ENCODE data around the gene C10orf90. TPM values are rescaled to one million over a fixed set of nuclear protein-coding genes. Genes with fewer than 3 reads are reported as not detected.

The C10orf90 gene
- total and polyA plus RNA-seq, 2 donors (not counting 3 experiments of a cell fraction or from before 2014, with no cell fraction given) = not detected

DNA sequence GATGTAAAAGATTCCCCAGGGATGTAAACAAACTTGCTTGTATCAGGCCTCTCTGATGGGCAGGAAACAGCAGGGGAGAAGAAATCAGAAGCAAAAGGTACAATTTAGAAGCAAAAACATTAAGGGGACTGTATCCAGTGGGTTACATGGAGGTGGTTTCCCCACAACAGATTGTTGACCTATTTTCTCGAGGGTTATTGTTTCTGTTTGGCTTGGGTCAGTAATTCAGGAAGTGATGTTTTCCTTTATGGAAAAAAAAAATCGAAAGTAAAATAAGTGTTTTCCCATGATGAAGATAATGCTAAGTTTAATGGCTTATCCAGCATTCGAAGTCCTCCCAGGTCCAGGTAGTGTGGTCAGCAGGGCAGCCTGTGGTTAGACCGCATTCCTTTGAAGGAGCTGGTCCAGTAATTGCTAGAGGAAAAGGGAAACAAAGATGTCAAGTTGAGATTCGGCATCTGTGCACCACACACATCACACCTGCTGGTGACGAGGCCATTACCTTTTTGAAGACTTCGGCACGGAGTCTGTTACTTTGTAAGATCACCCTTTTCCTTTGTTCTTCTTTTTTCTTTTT lies 244.9 kb downstream of the C10orf90 start:
- no peaks in the 10 kb centered on the region for H3K36me3 ChIP-seq (ENCODE audit: control insufficient read depth in 2 of 2, extremely low read depth in 1 of 2, insufficient read depth in 2 of 2, low read length in 2 of 2)
- H3K4me2 ChIP-seq (ENCODE audit: insufficient read depth, low read length) = no peak overlapping the region
- H3K9me3 ChIP-seq (replicated peaks; ENCODE audit: control insufficient read depth, insufficient read depth, low read length) = no peaks in the 10 kb centered on the region
- no peak for FAIRE-seq
- CTCF ChIA-PET = no interaction called here
- H3K4me3 ChIP-seq (replicated peaks in 1 of 3; ENCODE audit: insufficient read depth in 1 of 3, low read depth in 1 of 3, low read length in 3 of 3) = no peak overlapping the region
- no TSS peak for BruUV-seq (replicated peaks)
- no peaks in the 10 kb centered on the region for H3K79me2 ChIP-seq (ENCODE audit: control insufficient read depth, insufficient read depth, low read length)
- no peaks in the 10 kb centered on the region for H3K4me1 ChIP-seq (ENCODE audit: control insufficient read depth, extremely low read depth, insufficient read depth, low read length)
- H3K9me1 ChIP-seq (replicated peaks; ENCODE audit: control insufficient read depth, extremely low read depth, insufficient read depth, low read length) = no peaks in the 10 kb centered on the region
- H2AFZ ChIP-seq (ENCODE audit: low read depth, low read length) = no peak overlapping the region
- no peaks in the 10 kb centered on the region for H4K20me1 ChIP-seq (replicated peaks; ENCODE audit: control insufficient read depth, extremely low read depth, insufficient read depth, low read length)
- no peak overlapping the region for H3K27ac ChIP-seq (ENCODE audit: insufficient read depth, low read depth, low read length)
- TF ChIP-seq FOS (IDR thresholded peaks at IDR 0.05; ENCODE audit: borderline replicate concordance, insufficient read depth, low read length) = no peak
- TF ChIP-seq, protein P1, sequence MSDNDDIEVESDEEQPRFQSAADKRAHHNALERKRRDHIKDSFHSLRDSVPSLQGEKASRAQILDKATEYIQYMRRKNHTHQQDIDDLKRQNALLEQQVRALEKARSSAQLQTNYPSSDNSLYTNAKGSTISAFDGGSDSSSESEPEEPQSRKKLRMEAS (IDR thresholded peaks at IDR 0.05; ENCODE audit: insufficient read depth, insufficient read length) = no peak
- no peak for TF ChIP-seq GATA2 (IDR thresholded peaks at IDR 0.05; ENCODE audit: insufficient read depth, insufficient read length, low read depth, low read length)
- no peak for TF ChIP-seq POLR2AphosphoS5 (IDR thresholded peaks at IDR 0.05; ENCODE audit: insufficient read depth, low read depth, low read length)
- no peak for TF ChIP-seq POLR2A (IDR thresholded peaks at IDR 0.05; ENCODE audit: low read depth, low read length)
- TF ChIP-seq, protein P2, sequence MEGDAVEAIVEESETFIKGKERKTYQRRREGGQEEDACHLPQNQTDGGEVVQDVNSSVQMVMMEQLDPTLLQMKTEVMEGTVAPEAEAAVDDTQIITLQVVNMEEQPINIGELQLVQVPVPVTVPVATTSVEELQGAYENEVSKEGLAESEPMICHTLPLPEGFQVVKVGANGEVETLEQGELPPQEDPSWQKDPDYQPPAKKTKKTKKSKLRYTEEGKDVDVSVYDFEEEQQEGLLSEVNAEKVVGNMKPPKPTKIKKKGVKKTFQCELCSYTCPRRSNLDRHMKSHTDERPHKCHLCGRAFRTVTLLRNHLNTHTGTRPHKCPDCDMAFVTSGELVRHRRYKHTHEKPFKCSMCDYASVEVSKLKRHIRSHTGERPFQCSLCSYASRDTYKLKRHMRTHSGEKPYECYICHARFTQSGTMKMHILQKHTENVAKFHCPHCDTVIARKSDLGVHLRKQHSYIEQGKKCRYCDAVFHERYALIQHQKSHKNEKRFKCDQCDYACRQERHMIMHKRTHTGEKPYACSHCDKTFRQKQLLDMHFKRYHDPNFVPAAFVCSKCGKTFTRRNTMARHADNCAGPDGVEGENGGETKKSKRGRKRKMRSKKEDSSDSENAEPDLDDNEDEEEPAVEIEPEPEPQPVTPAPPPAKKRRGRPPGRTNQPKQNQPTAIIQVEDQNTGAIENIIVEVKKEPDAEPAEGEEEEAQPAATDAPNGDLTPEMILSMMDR (IDR thresholded peaks at IDR 0.05; ENCODE audit: extremely low read depth in 1 of 2, insufficient read depth in 1 of 2, low read depth in 1 of 2, low read length in 2 of 2) = no peak
- TF ChIP-seq EZH2 (IDR thresholded peaks at IDR 0.05; ENCODE audit: borderline replicate concordance, low read depth, low read length, severe bottlenecking) = no peak
- no peak for TF ChIP-seq MYC (IDR thresholded peaks at IDR 0.05; ENCODE audit: low read depth, low read length)
- no peak for TF ChIP-seq JUN (IDR thresholded peaks at IDR 0.05; ENCODE audit: borderline replicate concordance, insufficient read depth, insufficient read length, low read depth)
- dilution Hi-C loops (cut with MboI; ENCODE audit: extremely low pct_ligation_motif_present, low sequenced_read_pairs) (no loop called here), intact Hi-C loops (cut with micrococcal nuclease) (no loop called here)
- no peak for DNase-seq (ENCODE audit: low read depth, low spot score)
- no peak overlapping the region for H3K9ac ChIP-seq (replicated peaks; ENCODE audit: extremely low read depth, insufficient read depth, low read length)
- POLR2A ChIA-PET = no interaction called here
- no peaks in the 10 kb centered on the region for H3K27me3 ChIP-seq (ENCODE audit: control insufficient read depth in 2 of 2, insufficient read depth in 2 of 2, low read length in 2 of 2)
